HUES6 (cell line): ENCODE results near the gene CNPY4.
"Not testable (repeated sequence)": the region's sequence is repeated elsewhere in the genome, so short reads cannot be mapped to it uniquely, and the experiment has no call there.

Experiments used
- H3K27ac ChIP-seq: 2 replicates; pipeline ENCODE4 v1.7.0; 2013; ENCODE audit warnings: low read depth, mild to moderate bottlenecking, low read length, inconsistent platforms
- H3K27me3 ChIP-seq: 2 replicates; pipeline ENCODE4 v1.6.1; 2013; ENCODE audit warnings: low read length; ENCODE audit not compliant: control insufficient read depth, insufficient read depth
- H3K36me3 ChIP-seq: 2 replicates; pipeline ENCODE4 v1.6.1; 2013; ENCODE audit warnings: low read length; ENCODE audit not compliant: control insufficient read depth, insufficient read depth
- H3K4me1 ChIP-seq: 2 replicates; pipeline ENCODE4 v1.6.1; 2013; ENCODE audit warnings: low read length; ENCODE audit not compliant: control insufficient read depth, insufficient read depth
- H3K4me3 ChIP-seq: 2 replicates; pipeline ENCODE4 v1.5.1; 2013; ENCODE audit warnings: low read depth, low read length
- H3K9ac ChIP-seq: one replicate; pipeline ENCODE4 v1.6.1; 2013; ENCODE audit warnings: mild to moderate bottlenecking, low read length
- H3K9me3 ChIP-seq: 2 replicates; pipeline ENCODE4 v1.6.1; 2013; ENCODE audit warnings: low read depth, low read length; ENCODE audit not compliant: control insufficient read depth, insufficient read depth

The CNPY4 gene

GRCh38 chr7:100122568-100122967 lies 3.1 kb downstream of the CNPY4 start:
- H3K36me3 ChIP-seq = no peaks in the 10 kb centered on the region
- no peak overlapping the region for H3K9ac ChIP-seq
- no peak overlapping the region for H3K27ac ChIP-seq
- H3K4me3 ChIP-seq = no peak overlapping the region
- peaks cover 10% of the 10 kb centered on the region for H3K4me1 ChIP-seq
- no peaks in the 10 kb centered on the region; the same call in 1 of the 2 replicates for H3K27me3 ChIP-seq
- no peaks in the 10 kb centered on the region for H3K9me3 ChIP-seq

GRCh38 chr7:100124301-100125230 lies 5.1 kb downstream of the CNPY4 start:
- Histone ChIP-seq H3K9me3 (no peaks in the 10 kb centered on the region), H3K4me3 (no peak overlapping the region), H3K4me1 (peaks cover 10% of the 10 kb centered on the region), H3K27me3 (peaks cover 12% of the 10 kb centered on the region), H3K9ac (no peak overlapping the region), H3K36me3 (no peaks in the 10 kb centered on the region), H3K27ac (no peak overlapping the region)

GRCh38 chr7:100126239-100126930 lies 7.0 kb downstream of the CNPY4 start:
- Histone ChIP-seq H3K27me3 (peaks cover 12% of the 10 kb centered on the region), H3K9me3 (no peaks in the 10 kb centered on the region), H3K27ac (peak overlapping the region; percentile 88), H3K36me3 (no peaks in the 10 kb centered on the region), H3K4me1 (peaks cover 3% of the 10 kb centered on the region; the same call in 1 of the 2 replicates), H3K9ac (peak overlapping the region; percentile 95), H3K4me3 (peak overlapping the region; percentile 96)

- H3K4me1 ChIP-seq = peaks cover 1% of the 10 kb centered on the region; the same call in 1 of the 2 replicates
- H3K9me3 ChIP-seq = no peaks in the 10 kb centered on the region
- no peaks in the 10 kb centered on the region for H3K36me3 ChIP-seq
- H3K4me3 ChIP-seq = peak within 1 kb of the TSS; percentile 96
- H3K27me3 ChIP-seq = peaks cover 12% of the 10 kb centered on the region
- H3K27ac ChIP-seq = peak within 1 kb of the TSS; percentile 88
- H3K9ac ChIP-seq = peak within 1 kb of the TSS; percentile 95
Observed at GRCh38 chr7:100126931-100127865, 7.8 kb downstream of the CNPY4 start, which contains the start of gene MBLAC1. TSS of gene MBLAC1 (plus strand) at chr7:100126967. CDS start at chr7:100127396, 429 bp downstream.

- H3K4me3 ChIP-seq = peak overlapping the region; percentile 96
- no peak overlapping the region for H3K27ac ChIP-seq
- H3K36me3 ChIP-seq = no peaks in the 10 kb centered on the region
- H3K4me1 ChIP-seq = peaks cover 4% of the 10 kb centered on the region; the same call in 1 of the 2 replicates
- H3K27me3 ChIP-seq = peaks cover 12% of the 10 kb centered on the region
- peak overlapping the region; percentile 64 for H3K9ac ChIP-seq
- no peaks in the 10 kb centered on the region for H3K9me3 ChIP-seq
Observed at GRCh38 chr7:100127866-100128636, 8.6 kb downstream of the CNPY4 start.

- Histone ChIP-seq H3K27ac (no peak overlapping the region), H3K4me1 (peaks cover 4% of the 10 kb centered on the region; the same call in 1 of the 2 replicates), H3K36me3 (no peaks in the 10 kb centered on the region), H3K9me3 (no peaks in the 10 kb centered on the region), H3K4me3 (no peak overlapping the region), H3K27me3 (peaks cover 12% of the 10 kb centered on the region), H3K9ac (no peak overlapping the region)
Observed at GRCh38 chr7:100128637-100128963, 9.2 kb downstream of the CNPY4 start.

- H3K36me3 ChIP-seq, H3K9me3 ChIP-seq, H3K9ac ChIP-seq, H3K4me1 ChIP-seq, H3K27ac ChIP-seq, H3K4me3 ChIP-seq: not testable (repeated sequence)
- H3K27me3 ChIP-seq = peaks cover 12% of the 10 kb centered on the region
Observed at GRCh38 chr7:100130220-100130607, 10.8 kb downstream of the CNPY4 start.

- Histone ChIP-seq H3K27me3 (peaks cover 12% of the 10 kb centered on the region), H3K9ac (peak overlapping the region; percentile 36), H3K9me3 (no peaks in the 10 kb centered on the region), H3K27ac (no peak overlapping the region), H3K4me3 (peak overlapping the region; percentile 43), H3K36me3 (no peaks in the 10 kb centered on the region), H3K4me1 (peaks cover 4% of the 10 kb centered on the region; the same call in 1 of the 2 replicates)
Observed at GRCh38 chr7:100130608-100131453, 11.4 kb downstream of the CNPY4 start.

- Histone ChIP-seq H3K27me3 (peaks cover 12% of the 10 kb centered on the region), H3K4me3 (no peak overlapping the region), H3K27ac (no peak overlapping the region), H3K9me3 (no peaks in the 10 kb centered on the region), H3K4me1 (peaks cover 4% of the 10 kb centered on the region; the same call in 1 of the 2 replicates), H3K36me3 (no peaks in the 10 kb centered on the region), H3K9ac (no peak overlapping the region)
Observed at GRCh38 chr7:100132126-100132525, 12.7 kb downstream of the CNPY4 start.
